Stomach (tissue), 9 donors: ENCODE results near the gene AP5Z1. TPM values are rescaled to one million over a fixed set of nuclear protein-coding genes. Genes with fewer than 3 reads are reported as not detected.
"Not testable (repeated sequence)": the region's sequence is repeated elsewhere in the genome, so short reads cannot be mapped to it uniquely, and the experiment has no call there.

Source experiments
- DNase-seq, 2 donors: peaks; one replicate each; pipeline versions ENCODE4 v3.0.0 to v3.0.0-alpha.2; 2013 to 2019
- H3K27ac ChIP-seq, 5 donors: fragments of 200-600 bp in 4 of 5; sonication (generic) in 4 of 5; one replicate each; pipeline ENCODE4 v1.5.1; 2013 to 2019; ENCODE audit warnings: mild to moderate bottlenecking in 1 of 5, moderate library complexity in 1 of 5
- H3K27me3 ChIP-seq, 3 donors: fragments of 200-600 bp; sonication (generic); one replicate each; pipeline ENCODE4 v1.5.1; 2017 to 2019; ENCODE audit warnings: mixed run types in 1 of 3
- H3K36me3 ChIP-seq, 4 donors: fragments of 200-600 bp; sonication (generic); 1 replicate in 3 of 4; 2 replicates in 1 of 4; pipeline ENCODE4 v1.5.1; 2016 to 2019
- H3K4me1 ChIP-seq, 4 donors: fragments of 200-600 bp; sonication (generic); one replicate each; pipeline ENCODE4 v1.5.1; 2016 to 2019
- H3K4me3 ChIP-seq, 4 donors: fragments of 200-600 bp; sonication (generic) in 3 of 4; one replicate each; pipeline ENCODE4 v1.5.1; 2016 to 2019; ENCODE audit warnings: mild to moderate bottlenecking in 1 of 4
- H3K9me3 ChIP-seq, 4 donors: fragments of 200-600 bp; sonication (generic); one replicate each; pipeline ENCODE4 v1.5.1; 2016 to 2019
- CTCF ChIP-seq, 7 experiments: fragments of 450-650 bp in 4 of 7; fragments of 200-600 bp in 3 of 7; sonication (generic) in 3 of 7; IDR thresholded peaks; one replicate each; pipeline ENCODE4 v1.5.1; 2016 to 2019; ENCODE audit warnings: antibody characterized with exemption in 7 of 7, control low read depth in 2 of 7, mild to moderate bottlenecking in 1 of 7
- EP300 ChIP-seq: sonication (generic); formaldehyde crosslinking; IDR thresholded peaks from one replicate; pipeline ENCODE4 v1.6.1; 2017; ENCODE audit warnings: antibody characterized with exemption
- POLR2A ChIP-seq, 4 donors: fragments of 450-650 bp; IDR thresholded peaks; one replicate each; pipeline ENCODE4 v1.6.1; 2016; ENCODE audit warnings: antibody characterized with exemption in 4 of 4, control low read depth in 2 of 4, mild to moderate bottlenecking in 1 of 4, moderate library complexity in 1 of 4
- POLR2AphosphoS5 ChIP-seq, 3 donors: sonication (generic); formaldehyde crosslinking; IDR thresholded peaks; one replicate each; pipeline ENCODE4 v1.6.1; 2016; ENCODE audit warnings: antibody characterized with exemption in 3 of 3
- WGBS, 5 donors: extraction: QIAGEN DNeasy Blood & Tissue Kit in 3 of 5; methylation state at CpG; one replicate each; pipeline versions ENCODE4 v1.1.5 to v1.1.7; 2013 to 2018; 5-methylcytosine and 5-hydroxymethylcytosine counted together
- intact Hi-C: fragments of 100-400 bp; cut with DNase I; formaldehyde crosslinking; loops from one replicate; pipeline ENCODE4 v1.15.1; 2023; ENCODE audit warnings: low total_unique reads
- polyA plus RNA-seq, 3 donors: library from polyadenylated mRNA; stranded (reverse); fragments of 200-250 nt; gene quantifications; one replicate each; pipeline ENCODE4 v1.2.3, GENCODE V29; 2013
- total RNA-seq, 5 donors: library from RNA; depleted of rRNA; stranded (reverse); fragments of >200 nt; gene quantifications; one replicate each; pipeline versions ENCODE4 v1.1.0 to v1.2.3, GENCODE V29; 2014 to 2016
- donor health status: healthy with polysubstance abuse.
- donor health status: Bipolar disorder and iron deficiency.
- donor health status: healthy.

The AP5Z1 gene
- total and polyA plus RNA-seq, 8 donors, result 11.6 to 140 (median 42.3) TPM

GRCh38 chr7:4800926-4801838 is 25.8 kb downstream of the AP5Z1 start:
- 83 to 88% (median 86%) methylated on average over 6 to 27 of the region's 27 CpGs for WGBS, 5 donors

GRCh38 chr7:4801839-4802231 is 26.4 kb downstream of the AP5Z1 start:
- peaks cover 0 to 7% (median 3%) of the 10 kb centered on the region in 4 donors for H3K4me1 ChIP-seq
- H3K36me3 ChIP-seq, result no peaks in the 10 kb centered on the region
- no peak overlapping the region for H3K27ac ChIP-seq
- 66 to 81% (median 67%) methylated on average over 11 to 18 of the region's 18 CpGs for WGBS, 5 donors
- intact Hi-C loops, result loop anchor here (10.0 kb wide), 1 partner anchor 283 kb away; no protein-coding TSS in a partner anchor
- peaks cover 0 to 37% (median 0%) of the 10 kb centered on the region in 3 donors for H3K27me3 ChIP-seq
- no peak overlapping the region for H3K4me3 ChIP-seq
- TF ChIP-seq CTCF (IDR thresholded peaks at IDR 0.05), result no peak
- no peak for TF ChIP-seq EP300
- TF ChIP-seq POLR2A (IDR thresholded peaks at IDR 0.05), result no peak
- TF ChIP-seq POLR2AphosphoS5 (IDR thresholded peaks at IDR 0.05), result no peak
- DNase-seq, result no peak
- no peaks in the 10 kb centered on the region for H3K9me3 ChIP-seq

More at GRCh38 chr7:4800926-4801838, 25.8 kb downstream of the AP5Z1 start:
- Histone ChIP-seq H3K27ac (no peak overlapping the region), H3K27me3 (peaks cover 0 to 31% (median 0%) of the 10 kb centered on the region in 3 donors), H3K4me1 (peaks cover 0 to 7% (median 3%) of the 10 kb centered on the region in 4 donors), H3K9me3 (no peaks in the 10 kb centered on the region), H3K4me3 (no peak overlapping the region), H3K36me3 (no peaks in the 10 kb centered on the region)
- intact Hi-C loops, result loop anchor here (10.0 kb wide), 1 partner anchor 284 kb away; no protein-coding TSS in a partner anchor
- DNase-seq, result no peak
- TF ChIP-seq EP300, result no peak
- TF ChIP-seq POLR2AphosphoS5 (IDR thresholded peaks at IDR 0.05), result no peak
- TF ChIP-seq POLR2A (IDR thresholded peaks at IDR 0.05), result no peak
- no peak for TF ChIP-seq CTCF (IDR thresholded peaks at IDR 0.05)

DNA sequence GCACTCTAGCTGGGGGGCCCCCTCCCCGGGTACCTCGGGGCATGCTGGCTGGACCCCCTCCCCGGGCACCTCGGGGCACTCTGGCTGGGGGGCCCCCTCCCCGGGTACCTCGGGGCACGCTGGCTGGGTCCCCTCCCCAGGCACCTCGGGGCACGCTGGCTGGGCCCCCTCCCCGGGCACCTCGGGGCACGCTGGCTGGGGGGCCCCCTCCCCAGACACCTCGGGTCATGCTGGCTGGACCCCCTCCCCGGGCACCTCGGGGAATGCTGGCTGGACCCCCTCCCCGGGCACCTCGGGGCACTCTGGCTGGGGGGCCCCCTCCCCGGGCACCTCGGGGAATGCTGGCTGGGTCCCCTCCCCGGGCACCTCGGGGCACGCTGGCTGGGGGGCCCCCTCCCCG is 27.2 kb downstream of the AP5Z1 start:
- H3K4me3 ChIP-seq, H3K27ac ChIP-seq, H3K4me1 ChIP-seq, DNase-seq, H3K9me3 ChIP-seq, H3K36me3 ChIP-seq: not testable (repeated sequence)
- WGBS, 5 donors, result 85 to 96% (median 94%) methylated on average over 4 to 23 of the region's 23 CpGs
- intact Hi-C loops, result loop anchor here (10.0 kb wide), 1 partner anchor 282 kb away; no protein-coding TSS in a partner anchor
- H3K27me3 ChIP-seq, result peaks cover 0 to 43% (median 0%) of the 10 kb centered on the region in 3 donors

- Histone ChIP-seq H3K4me1 (peaks cover 0 to under 1% (median under 1%) of the 10 kb centered on the region in 4 donors), H3K27ac (no peak overlapping the region), H3K27me3 (peaks cover 0 to 46% (median 0%) of the 10 kb centered on the region in 3 donors), H3K9me3 (no peaks in the 10 kb centered on the region), H3K36me3 (no peaks in the 10 kb centered on the region), H3K4me3 (no peak overlapping the region)
- intact Hi-C loops, result loop anchor here (10.0 kb wide), 1 partner anchor 281 kb away; no protein-coding TSS in a partner anchor
- DNase-seq, result no peak
- TF ChIP-seq CTCF (IDR thresholded peaks at IDR 0.05), result no peak
- no peak for TF ChIP-seq EP300
- no peak for TF ChIP-seq POLR2A (IDR thresholded peaks at IDR 0.05)
- TF ChIP-seq POLR2AphosphoS5 (IDR thresholded peaks at IDR 0.05), result no peak
- WGBS, 5 donors, result 72 to 82% (median 74%) methylated on average over 23 to 41 of the region's 41 CpGs
Measured at GRCh38 chr7:4803397-4804241, 28.2 kb downstream of the AP5Z1 start.
